MCF 10A (cell line): Measurements from ENCODE around the gene NEK11. TPM values are rescaled to one million over a fixed set of nuclear protein-coding genes. Genes with fewer than 3 reads are reported as not detected.

Experiments
- BruUV-seq: library from RNA; stranded (reverse); fragments of 400-500 nt; replicated peaks from 2 replicates; lab custom pipeline; 2021; lab: Mats Ljungman, UMichigan
- CTCF ChIA-PET: fragments of 300-600 bp; sonication (Branson Sonifier 250); formaldehyde crosslinking; extraction: SDS; loops from one replicate; lab custom pipeline; 2021; ENCODE audit warnings: antibody characterized with exemption, inconsistent platforms; lab: Yijun Ruan, JAX
- POLR2A ChIA-PET: fragments of 300-600, 350-650 bp; sonication (Branson Sonifier 250); formaldehyde crosslinking; extraction: SDS; loops from one replicate; lab custom pipeline; 2020; ENCODE audit warnings: antibody characterized with exemption, inconsistent platforms; lab: Yijun Ruan, JAX
- DNase-seq: peaks from one replicate; pipeline ENCODE4 v3.0.0-alpha.2; 2018; ENCODE audit not compliant: unreplicated experiment
- H3K27ac Mint-ChIP-seq: one replicate; pipeline ENCODE4 v1.8.0; 2022; ENCODE audit warnings: mild to moderate bottlenecking, low read depth, mixed read lengths; ENCODE audit not compliant: unreplicated experiment
- H3K27me3 Mint-ChIP-seq: one replicate; pipeline ENCODE4 v1.8.0; 2022; ENCODE audit warnings: mixed read lengths; ENCODE audit not compliant: insufficient read depth, unreplicated experiment
- H3K36me3 Mint-ChIP-seq: one replicate; pipeline ENCODE4 v1.8.0; 2022; ENCODE audit warnings: mild to moderate bottlenecking, moderate library complexity, mixed read lengths; ENCODE audit not compliant: insufficient read depth, unreplicated experiment
- H3K4me1 Mint-ChIP-seq: one replicate; pipeline ENCODE4 v1.8.0; 2022; ENCODE audit warnings: mixed read lengths; ENCODE audit not compliant: insufficient read depth, unreplicated experiment
- H3K4me3 Mint-ChIP-seq: one replicate; pipeline ENCODE4 v1.8.0; 2022; ENCODE audit warnings: mild to moderate bottlenecking, moderate library complexity, mixed read lengths; ENCODE audit not compliant: unreplicated experiment
- H3K9me3 Mint-ChIP-seq: one replicate; pipeline ENCODE4 v1.8.0; 2022; ENCODE audit warnings: mixed read lengths; ENCODE audit not compliant: unreplicated experiment
- intact Hi-C: fragments of 100-400 bp; cut with micrococcal nuclease; formaldehyde crosslinking; loops from 2 replicates; pipeline ENCODE4 v1.14.1; 2022
- total RNA-seq: library from RNA; stranded (reverse); gene quantifications from 2 replicates; pipeline ENCODE4 v1.2.3, GENCODE V29; 2022
- TF ChIP-seq, protein P1 (sequence below): fragments of 200-600 bp; IDR thresholded peaks from one replicate; pipeline ENCODE4 v1.8.0; 2022; ENCODE audit warnings: antibody characterized with exemption, mild to moderate bottlenecking; ENCODE audit not compliant: unreplicated experiment

The NEK11 gene
- total RNA-seq, 1 experiment from 2014 or later: 6.9 TPM

DNA sequence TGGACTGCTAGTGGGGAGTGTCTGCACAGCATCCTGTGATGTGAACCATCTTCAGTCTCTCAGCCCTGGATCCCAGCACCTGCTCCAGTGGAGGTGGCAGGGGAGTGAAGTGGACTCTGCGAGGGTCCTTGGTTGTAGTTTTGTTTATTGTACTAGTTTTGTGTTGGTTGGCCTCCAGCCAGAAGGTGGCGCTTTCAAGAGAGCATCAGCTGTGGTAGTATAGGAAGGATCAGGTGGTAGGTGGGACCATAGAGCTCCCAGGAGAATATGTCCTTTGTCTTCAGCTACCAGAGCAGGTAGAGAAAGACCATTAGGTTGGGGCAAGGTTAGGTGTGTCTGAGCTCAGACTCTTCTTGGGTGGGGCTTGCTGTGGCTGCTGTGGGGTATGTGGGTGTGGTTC, 20.9 kb downstream of the NEK11 start:
- BruUV-seq: no TSS peak
- intact Hi-C loops: no loop called here
- H3K4me1 Mint-ChIP-seq: no peaks in the 10 kb centered on the region
- CTCF ChIA-PET: interaction anchor here (0.5 kb wide), 1 partner anchor 987 kb away, joined by 3 read pairs; no protein-coding TSS in a partner anchor
- TF ChIP-seq, protein P1, sequence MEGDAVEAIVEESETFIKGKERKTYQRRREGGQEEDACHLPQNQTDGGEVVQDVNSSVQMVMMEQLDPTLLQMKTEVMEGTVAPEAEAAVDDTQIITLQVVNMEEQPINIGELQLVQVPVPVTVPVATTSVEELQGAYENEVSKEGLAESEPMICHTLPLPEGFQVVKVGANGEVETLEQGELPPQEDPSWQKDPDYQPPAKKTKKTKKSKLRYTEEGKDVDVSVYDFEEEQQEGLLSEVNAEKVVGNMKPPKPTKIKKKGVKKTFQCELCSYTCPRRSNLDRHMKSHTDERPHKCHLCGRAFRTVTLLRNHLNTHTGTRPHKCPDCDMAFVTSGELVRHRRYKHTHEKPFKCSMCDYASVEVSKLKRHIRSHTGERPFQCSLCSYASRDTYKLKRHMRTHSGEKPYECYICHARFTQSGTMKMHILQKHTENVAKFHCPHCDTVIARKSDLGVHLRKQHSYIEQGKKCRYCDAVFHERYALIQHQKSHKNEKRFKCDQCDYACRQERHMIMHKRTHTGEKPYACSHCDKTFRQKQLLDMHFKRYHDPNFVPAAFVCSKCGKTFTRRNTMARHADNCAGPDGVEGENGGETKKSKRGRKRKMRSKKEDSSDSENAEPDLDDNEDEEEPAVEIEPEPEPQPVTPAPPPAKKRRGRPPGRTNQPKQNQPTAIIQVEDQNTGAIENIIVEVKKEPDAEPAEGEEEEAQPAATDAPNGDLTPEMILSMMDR: no peak
- POLR2A ChIA-PET: interaction anchor here (0.6 to 1.1 kb wide), 2 partner anchors 11 to 210 kb away, joined by 3 read pairs; no protein-coding TSS in a partner anchor
- no peak overlapping the region for H3K4me3 Mint-ChIP-seq
- no peaks in the 10 kb centered on the region for H3K36me3 Mint-ChIP-seq
- H3K27ac Mint-ChIP-seq: no peak overlapping the region
- no peaks in the 10 kb centered on the region for H3K27me3 Mint-ChIP-seq
- DNase-seq: no peak
- peaks cover 9% of the 10 kb centered on the region for H3K9me3 Mint-ChIP-seq

GRCh38 chr3:131048030-131048429, 21.4 kb downstream of the NEK11 start:
- CTCF ChIA-PET: interaction anchor here (0.5 to 1.1 kb wide), 2 partner anchors 11 to 986 kb away, joined by 3 read pairs; no protein-coding TSS in a partner anchor
- Mint-ChIP-seq H3K4me3 (no peak overlapping the region), H3K27me3 (no peaks in the 10 kb centered on the region), H3K4me1 (no peaks in the 10 kb centered on the region), H3K27ac (no peak overlapping the region), H3K9me3 (peaks cover 9% of the 10 kb centered on the region), H3K36me3 (no peaks in the 10 kb centered on the region)
- TF ChIP-seq, protein P1: no peak
- no TSS peak for BruUV-seq
- DNase-seq: no peak
- intact Hi-C loops: no loop called here
- POLR2A ChIA-PET: interaction anchor here (1.1 kb wide), 1 partner anchor 12 kb away, joined by 3 read pairs; no protein-coding TSS in a partner anchor

- ChIA-PET POLR2A (no interaction called here), CTCF (no interaction called here)
- peaks cover under 1% of the 10 kb centered on the region for H3K9me3 Mint-ChIP-seq
- H3K4me1 Mint-ChIP-seq: no peaks in the 10 kb centered on the region
- H3K27ac Mint-ChIP-seq: no peak overlapping the region
- TF ChIP-seq, protein P1: no peak
- BruUV-seq: no TSS peak
- no peak for DNase-seq
- H3K36me3 Mint-ChIP-seq: no peaks in the 10 kb centered on the region
- intact Hi-C loops: loop anchor here (10.0 kb wide), 1 partner anchor 485 kb away; no protein-coding TSS in a partner anchor
- no peaks in the 10 kb centered on the region for H3K27me3 Mint-ChIP-seq
- no peak overlapping the region for H3K4me3 Mint-ChIP-seq
Measured at GRCh38 chr3:131050001-131050400, 23.3 kb downstream of the NEK11 start.

GRCh38 chr3:131053043-131053859, 26.6 kb downstream of the NEK11 start:
- no peaks in the 10 kb centered on the region for H3K36me3 Mint-ChIP-seq
- TF ChIP-seq, protein P1: peak; percentile 11
- ChIA-PET CTCF (interaction anchor here (0.7 to 1.5 kb wide), 7 partner anchors 9 to 742 kb away, joined by 3 to 4 read pairs (median 3); no protein-coding TSS in a partner anchor), POLR2A (no interaction called here)
- H3K27ac Mint-ChIP-seq: no peak overlapping the region
- intact Hi-C loops: loop anchor here (10.0 kb wide), 1 partner anchor 482 kb away; no protein-coding TSS in a partner anchor
- no peak for DNase-seq
- H3K9me3 Mint-ChIP-seq: no peaks in the 10 kb centered on the region
- H3K27me3 Mint-ChIP-seq: no peaks in the 10 kb centered on the region
- no TSS peak for BruUV-seq
- H3K4me3 Mint-ChIP-seq: no peak overlapping the region
- no peaks in the 10 kb centered on the region for H3K4me1 Mint-ChIP-seq
